ENCODE measurements around the gene SLC6A4.

GRCh38 chr17:30251931-30252330, 16.4 kb upstream of the SLC6A4 start:
- TF ChIP-seq POLR2A (IDR thresholded peaks at IDR 0.05) = no peak
- TF ChIP-seq, protein P1, sequence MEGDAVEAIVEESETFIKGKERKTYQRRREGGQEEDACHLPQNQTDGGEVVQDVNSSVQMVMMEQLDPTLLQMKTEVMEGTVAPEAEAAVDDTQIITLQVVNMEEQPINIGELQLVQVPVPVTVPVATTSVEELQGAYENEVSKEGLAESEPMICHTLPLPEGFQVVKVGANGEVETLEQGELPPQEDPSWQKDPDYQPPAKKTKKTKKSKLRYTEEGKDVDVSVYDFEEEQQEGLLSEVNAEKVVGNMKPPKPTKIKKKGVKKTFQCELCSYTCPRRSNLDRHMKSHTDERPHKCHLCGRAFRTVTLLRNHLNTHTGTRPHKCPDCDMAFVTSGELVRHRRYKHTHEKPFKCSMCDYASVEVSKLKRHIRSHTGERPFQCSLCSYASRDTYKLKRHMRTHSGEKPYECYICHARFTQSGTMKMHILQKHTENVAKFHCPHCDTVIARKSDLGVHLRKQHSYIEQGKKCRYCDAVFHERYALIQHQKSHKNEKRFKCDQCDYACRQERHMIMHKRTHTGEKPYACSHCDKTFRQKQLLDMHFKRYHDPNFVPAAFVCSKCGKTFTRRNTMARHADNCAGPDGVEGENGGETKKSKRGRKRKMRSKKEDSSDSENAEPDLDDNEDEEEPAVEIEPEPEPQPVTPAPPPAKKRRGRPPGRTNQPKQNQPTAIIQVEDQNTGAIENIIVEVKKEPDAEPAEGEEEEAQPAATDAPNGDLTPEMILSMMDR (IDR thresholded peaks at IDR 0.05) = no peak
